ENCODE measurements around the gene CACNB2.

GRCh38 chr10:18157881-18158280 is 17.7 kb downstream of the CACNB2 start:
- TF ChIP-seq POLR2A (IDR thresholded peaks at IDR 0.05; ENCODE audit: low read length), result no peak
- TF ChIP-seq GATA1 (IDR thresholded peaks at IDR 0.05; ENCODE audit: low read depth, low read length), result no peak
